Measurements from ENCODE around the gene SCYL2. TPM values are rescaled to one million over a fixed set of nuclear protein-coding genes. Genes with fewer than 3 reads are reported as not detected.

The SCYL2 gene
- polyA plus RNA-seq, 1 donor (not counting 4 experiments of a cell fraction or from before 2014, with no cell fraction given): 31.5 TPM

GRCh38 chr12:100388382-100388781 is 121.4 kb downstream of the SCYL2 start:
- no peaks in the 10 kb centered on the region for H3K9me3 ChIP-seq (ENCODE audit: control insufficient read depth, low read depth, low read length)
- no peaks in the 10 kb centered on the region for H3K9me1 ChIP-seq (ENCODE audit: control insufficient read depth, extremely low read depth, insufficient read depth, low read length)
- no peaks in the 10 kb centered on the region for H3K79me2 ChIP-seq (ENCODE audit: control insufficient read depth, insufficient read depth, low read length)
- FAIRE-seq: no peak
- H2AFZ ChIP-seq (ENCODE audit: control insufficient read depth, low read length): no peak overlapping the region
- no peak overlapping the region for H3K4me2 ChIP-seq (ENCODE audit: control insufficient read depth, extremely low read depth, insufficient read depth, low read depth, low read length)
- no peak for DNase-seq (ENCODE audit: low read depth, low spot score)
- no peak overlapping the region for H3K4me3 ChIP-seq (ENCODE audit: control insufficient read depth in 2 of 3, extremely low read depth in 1 of 3, insufficient read depth in 2 of 3, low read depth in 1 of 3, low read length in 3 of 3)
- no peaks in the 10 kb centered on the region for H4K20me1 ChIP-seq (ENCODE audit: control insufficient read depth, extremely low read depth, insufficient read depth, low read length)
- no peak overlapping the region for H3K9ac ChIP-seq (ENCODE audit: control insufficient read depth, extremely low read depth, insufficient read depth, low read length)
- TF ChIP-seq EZH2 (IDR thresholded peaks at IDR 0.05; ENCODE audit: low read length) (no peak), CTCF (optimal IDR thresholded peaks at IDR 0.05 in 1 of 3, IDR thresholded peaks at IDR 0.05 in 1 of 3, conservative IDR thresholded peaks at IDR 0.05 in 1 of 3; ENCODE audit: extremely low read depth in 1 of 3, insufficient read depth in 2 of 3, low read length in 3 of 3) (no peak)
- H3K36me3 ChIP-seq (ENCODE audit: control insufficient read depth in 2 of 2, extremely low read depth in 1 of 2, insufficient read depth in 2 of 2, low read length in 2 of 2): no peaks in the 10 kb centered on the region
- H3K27me3 ChIP-seq (ENCODE audit: control insufficient read depth, extremely low read depth, insufficient read depth, low read length): no peaks in the 10 kb centered on the region
- no peak overlapping the region for H3K27ac ChIP-seq (ENCODE audit: control insufficient read depth, insufficient read depth, low read length)
- dilution Hi-C loops (cut with MboI; ENCODE audit: extremely low pct_ligation_motif_present, low sequenced_read_pairs): no loop called here
- no peaks in the 10 kb centered on the region for H3K4me1 ChIP-seq (ENCODE audit: control insufficient read depth, extremely low read depth, insufficient read depth, low read length)

Small RNA genes within 50 kb of the gene (small RNA-seq; reads per million reads assigned to genes)
- gene RF00019 (ENCODE audit: insufficient read length in 3 of 3, low read depth in 3 of 3, low replicate concordance in 1 of 3): 0 reads per million in 3 experiments

Other genes with a start within 250 kb of the SCYL2 start
- gene BLTP3B, start 124.3 kb upstream of the SCYL2 start, polyA plus RNA-seq: 8.7 to 11.7 TPM (median 10.4 TPM) in 3 replicates
- gene ACTR6, start 66.4 kb upstream of the SCYL2 start, polyA plus RNA-seq: 23.8 to 35.4 TPM (median 33.1 TPM) in 3 replicates
- gene DEPDC4, start 98 bp upstream of the SCYL2 start, polyA plus RNA-seq: 1.1 to 2.4 TPM (median 1.5 TPM) in 3 replicates
- not detected in 3 replicates for gene SLC17A8, start 89.9 kb downstream of the SCYL2 start, polyA plus RNA-seq
- not detected in 3 replicates for gene NR1H4, start 206.7 kb downstream of the SCYL2 start, polyA plus RNA-seq